WERI-Rb-1 (cell line): ENCODE measurements around the gene CDC20.

Experiments used
- DNase-seq: peaks from one replicate; pipeline ENCODE4 v3.0.0-alpha.2; 2020
- H3K27ac ChIP-seq: fragments of 250-450 bp; sonication (Bioruptor Pico); 2 replicates; pipeline ENCODE4 v1.5.1; 2020; ENCODE audit warnings: mild to moderate bottlenecking, moderate library complexity
- H3K27me3 ChIP-seq: fragments of 250-450 bp; sonication (Bioruptor Pico); 2 replicates; pipeline ENCODE4 v1.5.1; 2021; ENCODE audit warnings: mild to moderate bottlenecking, low read depth, moderate library complexity; ENCODE audit not compliant: insufficient read depth, severe bottlenecking
- H3K36me3 ChIP-seq: fragments of 250-450 bp; sonication (Bioruptor Pico); 2 replicates; pipeline ENCODE4 v1.5.1; 2020; ENCODE audit warnings: mild to moderate bottlenecking, moderate library complexity
- H3K4me3 ChIP-seq: 2 replicates; pipeline ENCODE4 v1.5.1; 2011; ENCODE audit warnings: low read depth, mild to moderate bottlenecking, control low read depth, low read length
- H3K9me3 ChIP-seq: fragments of 250-450 bp; sonication (Bioruptor Pico); 2 replicates; pipeline ENCODE4 v1.5.1; 2021; ENCODE audit warnings: mild to moderate bottlenecking, moderate library complexity; ENCODE audit not compliant: severe bottlenecking
- TF ChIP-seq, protein P1 (sequence below): IDR thresholded peaks from 2 replicates; pipeline ENCODE4 v1.5.1; 2011; ENCODE audit warnings: low read depth, mild to moderate bottlenecking, control low read depth, inconsistent platforms, low read length

The CDC20 gene

DNA sequence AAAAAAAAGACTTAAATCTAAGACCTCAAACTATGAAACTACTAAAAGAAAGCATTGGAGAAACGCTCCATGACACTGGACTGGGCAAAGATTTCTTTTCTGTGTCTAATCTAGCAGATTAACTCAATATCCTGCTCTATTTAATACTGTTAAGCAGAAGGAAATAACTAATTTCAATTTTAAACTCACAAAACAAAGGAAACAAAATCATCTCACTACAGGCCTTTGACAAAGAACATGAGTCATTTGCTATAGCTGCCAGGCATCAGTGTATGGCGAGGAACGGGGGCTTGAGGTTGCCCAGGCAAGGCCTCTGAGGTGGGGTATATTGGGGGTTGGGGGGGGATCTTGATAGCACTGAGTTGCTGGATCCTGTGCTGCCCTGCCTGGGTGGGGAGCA lies 51.8 kb downstream of the CDC20 start:
- no peaks in the 10 kb centered on the region for H3K9me3 ChIP-seq
- no peak overlapping the region for H3K4me3 ChIP-seq
- H3K27ac ChIP-seq, result no peak overlapping the region
- peaks cover 53% of the 10 kb centered on the region for H3K36me3 ChIP-seq
- H3K27me3 ChIP-seq, result no peaks in the 10 kb centered on the region
- TF ChIP-seq, protein P1, sequence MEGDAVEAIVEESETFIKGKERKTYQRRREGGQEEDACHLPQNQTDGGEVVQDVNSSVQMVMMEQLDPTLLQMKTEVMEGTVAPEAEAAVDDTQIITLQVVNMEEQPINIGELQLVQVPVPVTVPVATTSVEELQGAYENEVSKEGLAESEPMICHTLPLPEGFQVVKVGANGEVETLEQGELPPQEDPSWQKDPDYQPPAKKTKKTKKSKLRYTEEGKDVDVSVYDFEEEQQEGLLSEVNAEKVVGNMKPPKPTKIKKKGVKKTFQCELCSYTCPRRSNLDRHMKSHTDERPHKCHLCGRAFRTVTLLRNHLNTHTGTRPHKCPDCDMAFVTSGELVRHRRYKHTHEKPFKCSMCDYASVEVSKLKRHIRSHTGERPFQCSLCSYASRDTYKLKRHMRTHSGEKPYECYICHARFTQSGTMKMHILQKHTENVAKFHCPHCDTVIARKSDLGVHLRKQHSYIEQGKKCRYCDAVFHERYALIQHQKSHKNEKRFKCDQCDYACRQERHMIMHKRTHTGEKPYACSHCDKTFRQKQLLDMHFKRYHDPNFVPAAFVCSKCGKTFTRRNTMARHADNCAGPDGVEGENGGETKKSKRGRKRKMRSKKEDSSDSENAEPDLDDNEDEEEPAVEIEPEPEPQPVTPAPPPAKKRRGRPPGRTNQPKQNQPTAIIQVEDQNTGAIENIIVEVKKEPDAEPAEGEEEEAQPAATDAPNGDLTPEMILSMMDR, result no peak
- no peak for DNase-seq
